HT-29 (cell line): ENCODE data around the gene COMMD10. TPM values are rescaled to one million over a fixed set of nuclear protein-coding genes. Genes with fewer than 3 reads are reported as not detected.
A peak's percentile ranks its signal among the peaks of the same experiment; 100 is the strongest.
"Not testable (repeated sequence)": the region's sequence is repeated elsewhere in the genome, so short reads cannot be mapped to it uniquely, and the experiment has no call there.

Experiments
- DNase-seq: peaks from one replicate; pipeline ENCODE4 v3.0.0-alpha.2; 2015; ENCODE audit warnings: low spot score
- total RNA-seq: library from RNA; depleted of rRNA; stranded (reverse); fragments of >200 nt; shearing (Covaris generic); gene quantifications from 2 replicates; pipeline ENCODE4 v1.2.3, GENCODE V29; 2014; rRNA removed

Gene COMMD10
- 9.7 and 10.9 TPM in 2 replicates for total RNA-seq

DNA sequence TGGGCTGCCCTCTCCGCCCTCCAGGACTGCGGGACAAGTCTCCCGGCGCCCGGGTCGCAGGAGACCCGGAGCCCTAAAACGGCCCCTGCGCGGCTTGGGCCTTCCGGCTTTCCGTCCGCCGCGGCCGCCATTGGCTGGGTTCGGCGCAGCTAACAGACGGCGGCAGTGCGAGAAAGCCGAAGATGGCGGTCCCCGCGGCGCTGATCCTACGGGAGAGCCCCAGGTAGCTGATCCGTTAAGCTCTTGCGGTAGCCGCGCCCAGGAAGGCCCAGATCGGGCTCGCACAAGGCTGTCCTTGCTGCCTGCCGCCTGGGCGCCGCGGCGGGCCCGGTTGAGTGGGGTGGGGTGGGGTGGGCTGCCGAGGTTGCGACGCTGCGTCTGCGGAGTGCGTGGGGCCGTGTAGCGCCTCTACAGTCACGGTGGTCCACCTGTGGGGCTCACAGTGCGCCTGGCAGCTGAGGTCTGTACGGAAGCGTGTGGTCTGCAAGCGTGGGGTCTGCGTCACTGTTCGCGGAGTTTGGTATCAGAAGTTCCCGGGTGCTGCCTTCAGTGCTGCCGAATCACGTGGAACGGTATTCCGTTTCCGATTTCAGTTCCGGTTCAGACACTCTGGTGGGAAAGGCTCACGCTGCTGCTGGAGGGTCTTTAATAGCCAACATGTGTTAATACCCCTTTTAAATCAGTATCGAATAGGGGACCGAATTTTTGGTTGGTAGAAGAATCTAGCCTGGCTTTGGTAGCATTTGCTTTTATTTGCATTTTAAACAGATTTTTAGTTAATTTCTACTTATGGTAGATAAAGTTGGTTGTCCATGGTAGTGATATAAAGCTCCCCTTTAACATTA, at the start of gene COMMD10:
Gene COMMD10 (plus strand): TSS at position 155 of the 845 bp plus-strand sequence.
- peak; percentile 71 for DNase-seq

DNA sequence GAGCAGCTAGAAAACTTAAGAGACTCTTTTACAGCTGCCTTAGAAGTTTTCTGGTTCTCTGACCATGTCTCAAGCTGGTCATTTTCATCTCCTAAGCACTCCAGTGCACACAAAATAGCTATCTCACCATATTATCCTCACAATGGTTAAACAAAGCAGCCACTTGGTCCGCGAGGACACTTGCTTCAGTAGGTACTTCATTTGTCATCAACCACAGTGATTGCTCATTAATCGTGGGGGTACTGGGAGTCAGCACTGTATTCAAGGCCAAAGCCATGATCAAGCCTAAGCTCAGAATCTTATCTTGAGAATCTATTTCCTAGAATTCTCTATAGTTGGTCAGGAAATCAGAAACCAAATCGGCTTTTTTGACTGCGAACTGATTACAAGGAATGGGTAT, 49.7 kb upstream of the COMMD10 start:
- no peak for DNase-seq

DNA sequence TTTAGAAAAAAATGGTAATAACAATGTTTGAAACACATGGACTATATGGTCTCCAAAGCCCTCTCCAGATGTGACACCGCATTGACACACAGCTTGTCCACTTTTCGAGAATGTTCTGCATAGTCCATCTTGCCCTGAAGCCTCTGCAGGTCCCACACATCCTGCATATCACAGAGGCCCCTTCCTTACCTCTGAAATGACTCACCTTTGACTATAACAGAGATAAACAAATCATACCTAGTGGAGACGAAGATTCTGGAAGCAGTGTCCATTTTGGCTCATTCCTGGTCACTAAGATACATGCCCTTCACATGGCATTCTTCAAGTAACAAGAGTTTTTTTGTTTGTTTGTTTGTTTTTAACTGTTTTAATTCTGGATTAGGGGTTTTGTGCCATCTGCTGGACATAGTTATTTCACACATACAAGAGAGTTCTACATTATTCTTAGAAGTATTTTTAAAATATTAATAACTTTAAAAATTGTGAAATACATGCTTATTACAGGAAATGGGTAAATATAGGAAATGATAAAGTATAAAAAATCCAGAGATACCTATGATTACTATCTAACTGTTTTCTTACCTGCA, 47.5 kb upstream of the COMMD10 start:
- DNase-seq, result no peak

DNA sequence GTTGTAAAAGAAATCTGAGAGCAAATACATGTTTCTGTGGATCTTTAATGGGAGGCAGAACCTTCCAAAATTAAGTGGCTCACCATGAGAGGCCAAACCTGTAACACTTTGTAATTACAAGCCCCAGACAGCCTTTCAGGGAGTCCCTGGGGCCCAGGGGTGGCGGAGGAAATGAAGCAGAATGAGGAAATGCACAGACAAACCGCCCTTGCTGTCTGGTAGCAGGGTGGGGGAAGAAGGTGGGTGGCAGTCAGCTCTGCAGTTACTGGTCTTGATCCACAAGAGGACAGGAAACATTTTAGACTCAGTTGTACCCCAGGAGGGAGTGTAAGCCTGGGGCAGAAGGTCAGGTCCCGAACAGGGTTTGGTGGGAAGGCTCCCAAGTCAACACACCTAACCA, 46.0 kb upstream of the COMMD10 start:
- DNase-seq, result no peak

DNA sequence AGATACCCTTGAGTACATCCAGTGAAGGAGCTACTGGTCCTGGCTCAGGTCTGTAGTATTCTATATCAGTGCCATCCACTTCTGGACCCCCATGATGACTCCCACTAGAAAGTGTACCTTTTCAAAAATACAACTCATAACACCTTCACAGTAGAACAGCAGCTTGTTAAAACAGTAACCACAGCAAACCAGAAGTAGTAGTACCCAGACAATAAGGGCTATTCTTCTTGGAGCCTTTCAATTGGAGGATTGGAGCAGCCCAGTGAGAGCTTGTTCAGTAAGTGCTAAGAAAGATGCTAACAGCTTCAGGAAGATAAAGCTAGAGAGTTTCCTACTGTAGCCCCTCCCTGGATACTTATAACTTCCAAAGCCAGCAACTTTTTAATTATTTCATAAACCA, 42.5 kb upstream of the COMMD10 start:
- DNase-seq, result no peak

DNA sequence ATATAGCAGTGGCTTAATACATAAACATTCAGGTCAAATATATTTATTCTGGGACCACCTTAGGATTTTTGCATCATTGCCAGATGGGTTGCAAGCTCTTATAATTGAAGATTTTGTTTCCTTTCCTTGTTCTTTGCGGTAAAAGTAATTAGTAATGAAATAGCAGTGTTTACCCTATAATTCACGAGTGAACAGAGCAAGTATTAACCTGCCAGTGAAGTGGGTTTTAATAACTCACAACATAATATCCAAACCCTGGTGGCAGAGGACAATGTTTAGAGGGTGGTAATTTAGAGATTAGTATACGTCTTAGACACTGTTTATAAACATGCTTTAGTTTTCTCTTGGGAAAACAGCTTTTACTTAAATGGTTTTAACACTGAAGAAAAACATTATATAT, 40.8 kb upstream of the COMMD10 start:
- DNase-seq, result no peak

DNA sequence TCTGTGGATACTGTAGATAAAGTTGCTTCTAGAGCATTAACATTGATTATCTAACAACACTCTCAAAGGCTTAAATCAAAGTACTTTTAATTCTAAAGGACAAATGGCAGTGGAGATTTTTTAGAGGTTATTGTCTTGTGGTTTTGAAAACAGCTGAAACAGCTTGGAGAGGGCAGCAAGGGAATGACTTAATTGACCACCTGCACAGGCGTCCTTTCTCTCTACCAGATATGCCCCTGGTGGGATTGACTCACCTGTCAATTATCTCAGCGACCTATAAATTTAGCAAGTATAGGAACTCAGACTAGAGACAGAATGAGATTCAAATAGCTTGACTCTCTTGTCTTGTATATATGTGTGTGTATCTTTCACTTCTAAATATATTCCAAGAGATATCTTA, 39.0 kb upstream of the COMMD10 start:
- DNase-seq, result no peak

DNA sequence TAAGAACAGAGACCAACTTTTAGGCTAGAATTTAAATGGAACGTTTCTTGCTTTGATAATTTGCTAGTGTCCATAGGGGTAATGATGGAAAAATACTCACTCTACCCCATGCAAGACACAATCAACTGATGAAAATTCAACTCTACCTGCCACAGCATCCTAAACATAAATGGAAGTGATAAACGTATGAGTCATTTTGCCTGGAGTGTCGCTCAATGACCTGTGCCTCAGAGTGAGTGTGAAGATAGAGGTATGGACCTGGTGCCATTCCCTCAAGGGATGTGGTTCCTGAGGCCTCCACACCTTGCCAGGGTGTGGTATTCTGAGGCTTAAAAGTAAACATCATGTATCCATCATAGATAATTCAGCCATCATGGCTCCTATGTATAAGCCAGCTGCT, 38.6 kb upstream of the COMMD10 start:
- no peak for DNase-seq

DNA sequence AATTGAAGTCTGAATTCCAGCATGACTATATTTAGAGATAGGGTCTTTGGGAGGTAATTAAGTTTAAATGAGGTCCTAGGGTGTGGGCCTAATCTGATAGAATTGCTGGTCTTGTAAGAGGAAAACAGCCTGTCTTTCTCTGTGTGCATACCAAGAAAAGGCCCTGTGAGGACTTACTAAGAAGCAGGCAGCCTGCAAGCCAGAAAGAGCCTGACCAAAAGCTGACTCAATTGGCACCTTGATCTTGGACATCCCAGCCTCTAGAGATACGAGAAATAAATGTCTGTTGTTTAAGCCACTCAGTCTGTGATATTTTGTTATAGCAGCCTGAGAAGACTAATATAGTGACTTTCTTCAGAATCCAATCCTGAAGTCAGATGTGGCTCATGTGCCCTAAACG, 38.0 kb upstream of the COMMD10 start:
- no peak for DNase-seq

DNA sequence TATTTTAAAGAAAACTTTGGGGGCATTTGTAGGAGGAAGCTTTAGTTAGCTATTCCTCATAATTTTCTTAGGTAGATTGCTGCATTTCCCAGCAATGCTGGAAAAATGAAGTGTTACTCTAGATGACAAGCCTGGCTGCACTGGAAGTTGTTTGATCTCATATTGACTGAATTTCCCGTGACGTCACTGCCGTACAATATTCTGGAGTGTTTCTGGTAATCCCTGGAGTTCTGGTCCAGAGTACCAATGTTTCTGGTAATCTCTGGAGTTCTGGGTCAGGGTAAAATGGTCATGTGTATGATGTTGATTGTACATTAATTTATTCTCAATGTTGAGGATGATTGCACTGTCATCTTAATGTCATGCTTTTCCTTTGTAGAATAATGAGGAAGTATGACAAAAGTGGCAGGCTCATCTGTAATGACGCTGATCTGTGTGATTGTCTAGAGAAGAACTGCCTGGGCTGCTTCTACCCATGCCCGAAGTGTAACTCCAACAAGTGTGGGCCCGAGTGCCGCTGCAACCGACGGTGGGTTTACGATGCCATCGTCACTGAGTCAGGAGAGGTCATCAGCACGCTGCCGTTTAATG, 26.4 kb upstream of the COMMD10 start:
- DNase-seq, result no peak

DNA sequence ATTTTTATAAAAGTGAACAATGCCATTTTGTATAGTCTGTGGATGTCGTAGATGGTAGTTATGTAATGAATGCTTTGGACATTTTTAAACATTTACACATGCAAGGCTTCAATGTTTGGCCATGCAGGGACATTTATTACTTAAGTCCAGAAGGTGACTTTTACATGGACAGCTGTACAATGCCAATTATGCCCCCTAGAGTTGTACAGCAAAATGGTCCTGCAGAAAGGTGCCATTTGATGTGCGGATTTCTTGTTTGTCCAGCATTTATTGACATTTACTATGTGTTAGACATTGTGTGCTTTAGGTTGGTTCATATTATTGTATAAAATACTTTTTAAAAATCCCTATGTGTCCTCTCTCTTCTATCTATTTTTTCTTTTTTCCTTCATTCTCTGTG, 22.5 kb upstream of the COMMD10 start:
- no peak for DNase-seq

DNA sequence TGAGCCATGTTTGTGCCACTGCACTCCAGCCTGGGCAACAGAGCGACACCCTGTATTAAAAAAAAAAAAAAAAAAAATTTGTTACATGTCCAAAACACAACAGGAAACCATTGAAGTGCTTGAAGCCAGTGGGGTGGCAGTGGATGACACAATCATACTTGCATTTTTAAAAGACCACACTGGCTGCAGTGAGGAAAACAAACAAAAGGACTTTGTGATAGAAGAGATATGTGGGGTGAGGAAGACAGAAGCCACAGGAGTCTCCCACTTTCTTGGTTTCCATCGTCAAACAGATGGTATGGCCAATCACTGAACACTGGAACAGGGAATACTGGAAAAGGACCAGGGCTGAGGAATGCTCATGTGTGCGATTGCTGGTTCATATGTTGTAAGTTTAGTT, 20.9 kb upstream of the COMMD10 start:
- DNase-seq, result no peak

DNA sequence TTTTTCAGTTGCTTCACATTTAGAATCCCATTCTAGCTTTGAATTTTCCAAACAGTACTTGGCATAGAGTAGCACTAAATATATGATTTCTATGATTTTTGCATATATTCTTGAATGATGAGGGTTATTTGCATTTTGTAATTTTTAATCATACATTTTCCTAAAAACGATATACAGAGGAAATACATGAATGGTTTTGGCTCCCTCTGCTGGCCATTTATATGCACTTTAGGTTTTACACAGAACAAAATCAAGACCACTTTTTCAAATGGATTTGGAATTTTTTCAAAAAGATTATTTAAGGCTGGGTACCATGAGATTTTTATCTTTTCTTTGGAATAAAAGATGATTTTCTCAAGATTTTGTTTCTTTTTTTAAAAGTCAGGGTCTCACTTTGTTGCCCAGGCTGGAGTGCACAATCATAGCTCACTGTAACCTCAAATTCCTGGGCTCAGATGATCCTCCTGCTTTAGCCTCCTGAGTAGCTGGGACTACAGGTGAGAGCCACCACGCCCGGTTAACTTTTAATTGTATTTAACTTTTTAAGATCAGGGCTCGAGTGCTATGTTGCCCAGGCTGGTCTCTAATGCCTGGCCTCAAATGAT, 16.7 kb upstream of the COMMD10 start:
- peak; percentile 57 for DNase-seq

DNA sequence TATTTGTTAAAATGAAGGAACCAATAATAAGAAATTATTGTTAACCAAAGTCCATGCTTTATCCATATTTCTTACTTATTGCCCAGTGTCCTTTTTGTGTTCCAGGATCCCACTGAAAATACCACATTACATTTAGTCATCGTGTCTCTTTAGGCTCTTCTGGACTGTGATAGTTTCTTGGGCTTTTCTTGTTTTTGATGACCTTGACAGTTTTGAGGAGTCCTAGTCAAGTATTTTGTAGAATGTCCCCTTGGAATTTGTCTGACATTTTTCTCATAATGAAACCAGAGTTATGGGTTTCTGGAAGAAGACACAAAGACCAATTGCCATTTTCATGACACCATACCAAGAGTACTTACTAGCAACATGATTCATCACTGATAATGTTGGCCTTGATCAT, 13.6 kb upstream of the COMMD10 start:
- DNase-seq, result no peak

DNA sequence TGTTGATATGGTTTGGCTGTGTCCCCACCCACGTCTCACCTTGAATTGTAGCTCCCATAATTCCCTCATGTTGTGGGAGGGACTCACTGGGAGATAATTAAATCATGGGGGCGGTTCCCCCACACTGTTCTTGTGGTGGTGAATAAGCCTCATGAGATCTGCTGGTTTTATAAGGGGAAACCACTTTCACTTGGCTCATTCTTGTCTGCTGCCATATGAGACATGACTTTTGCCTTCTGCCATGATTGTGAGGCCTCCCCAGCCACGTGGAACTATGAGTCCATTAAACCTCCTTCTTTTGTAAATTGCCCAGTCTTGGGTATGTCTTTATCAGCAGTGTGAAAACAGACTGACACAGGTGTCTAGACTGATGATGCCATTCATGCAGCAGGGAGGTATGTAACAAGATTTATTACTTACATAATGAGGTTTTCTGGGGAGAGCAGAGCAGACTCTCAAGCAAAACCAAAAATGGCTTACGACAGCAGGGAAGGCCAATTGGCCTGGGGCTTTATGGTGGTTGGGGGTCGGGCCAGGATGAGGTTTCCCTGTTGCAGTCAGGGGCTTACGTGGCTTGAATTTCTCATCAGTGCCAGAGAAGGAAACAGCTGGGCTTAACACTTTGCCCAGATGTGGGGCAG, 9.5 kb upstream of the COMMD10 start:
- DNase-seq, result no peak

DNA sequence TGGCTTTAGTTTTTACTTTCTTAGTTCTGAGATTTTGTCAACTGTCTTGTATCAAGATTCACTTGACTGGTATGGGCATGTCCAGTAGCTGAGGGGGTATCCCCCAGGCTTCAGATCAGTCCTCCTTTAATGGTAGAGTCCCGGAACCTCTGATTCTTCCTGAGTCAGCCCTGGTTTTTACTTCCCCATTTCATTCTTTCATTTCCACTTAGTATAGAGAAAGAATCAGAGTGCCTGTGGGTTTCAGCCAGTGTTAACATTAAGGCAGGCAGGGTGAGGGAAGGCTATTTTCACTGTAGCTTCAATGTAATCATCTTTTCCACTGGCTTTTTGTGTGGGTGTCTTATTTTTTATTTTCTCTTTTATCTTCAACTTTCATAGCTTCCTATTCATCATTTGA, 8.3 kb upstream of the COMMD10 start:
- DNase-seq, result no peak

DNA sequence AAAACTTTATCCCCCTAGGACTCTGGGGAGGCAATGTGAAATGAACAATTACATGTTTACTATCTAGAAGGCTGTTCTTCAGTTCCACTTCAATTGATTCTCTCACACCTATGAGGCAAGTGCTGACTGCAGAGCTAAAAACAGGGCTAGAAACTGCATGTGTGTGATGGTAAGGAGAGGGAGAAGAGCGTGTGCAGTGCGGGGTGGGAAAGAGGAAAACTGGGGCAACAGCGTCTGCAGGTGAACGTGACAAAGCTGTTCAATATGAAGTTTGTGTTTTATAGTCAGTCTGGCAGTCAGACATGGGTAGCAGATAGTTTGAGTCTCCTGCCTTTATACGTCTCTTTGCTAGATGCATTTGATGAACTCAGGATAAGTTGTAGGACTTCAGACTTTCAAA, 6.6 kb upstream of the COMMD10 start:
- no peak for DNase-seq

DNA sequence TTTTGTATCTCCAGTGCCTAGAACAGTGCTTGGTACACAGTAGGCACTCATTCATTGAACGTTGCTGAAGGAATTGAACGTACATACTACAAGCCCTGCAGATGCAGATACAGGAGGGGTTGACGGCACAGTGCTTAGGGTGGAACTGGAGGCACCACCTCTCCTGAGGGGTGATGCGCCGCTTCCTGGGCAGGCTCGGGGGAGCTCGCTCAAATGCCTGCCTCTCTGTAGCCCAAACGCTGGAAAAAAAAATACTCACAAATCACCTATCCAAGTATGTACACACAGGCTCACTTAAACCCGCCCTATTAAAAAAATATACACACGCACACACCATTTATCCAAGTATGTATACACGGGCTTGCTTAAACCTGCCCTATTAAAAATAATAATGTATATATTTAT, 536 bp upstream of the COMMD10 start:
- peak; percentile 51 for DNase-seq

DNA sequence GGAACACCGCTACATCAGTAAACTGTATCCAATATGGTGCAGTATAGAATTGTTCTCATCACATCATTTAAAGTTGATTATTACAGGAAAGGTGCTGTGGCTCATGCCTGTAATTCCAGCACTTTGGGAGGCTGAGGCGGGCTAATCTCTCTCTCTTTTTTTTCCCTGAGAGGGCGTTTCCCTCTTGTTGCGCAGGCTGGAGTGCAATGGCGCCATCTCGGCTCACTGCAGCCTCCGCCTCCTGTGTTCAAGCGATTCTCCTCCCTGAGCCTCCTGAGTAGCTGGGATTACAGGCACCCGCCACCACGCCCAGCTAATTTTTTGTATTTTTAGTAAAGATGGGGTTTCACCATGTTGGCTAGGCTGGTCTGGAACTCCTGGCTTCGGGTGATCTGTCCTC, 1.5 kb downstream of the COMMD10 start:
- not testable (repeated sequence) for DNase-seq

DNA sequence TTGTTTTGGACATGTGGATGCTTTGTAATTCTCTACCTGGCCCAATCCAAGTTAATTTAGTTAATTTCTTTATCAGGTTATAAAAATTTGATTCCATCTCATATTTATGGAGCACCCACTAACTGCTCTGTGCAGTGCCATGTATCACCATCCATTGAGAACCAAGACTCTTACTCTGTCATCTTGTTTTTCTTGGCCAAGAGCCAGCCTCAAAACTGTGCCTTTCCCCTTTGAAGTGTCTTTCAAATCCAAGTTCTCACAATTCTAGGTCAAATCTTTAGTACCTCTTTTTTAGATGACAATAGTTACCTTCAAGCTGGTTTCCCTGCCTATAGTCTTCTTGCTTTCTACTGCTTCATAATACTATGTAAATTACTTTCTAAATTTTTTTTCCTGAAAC, 3.2 kb downstream of the COMMD10 start:
- no peak for DNase-seq

DNA sequence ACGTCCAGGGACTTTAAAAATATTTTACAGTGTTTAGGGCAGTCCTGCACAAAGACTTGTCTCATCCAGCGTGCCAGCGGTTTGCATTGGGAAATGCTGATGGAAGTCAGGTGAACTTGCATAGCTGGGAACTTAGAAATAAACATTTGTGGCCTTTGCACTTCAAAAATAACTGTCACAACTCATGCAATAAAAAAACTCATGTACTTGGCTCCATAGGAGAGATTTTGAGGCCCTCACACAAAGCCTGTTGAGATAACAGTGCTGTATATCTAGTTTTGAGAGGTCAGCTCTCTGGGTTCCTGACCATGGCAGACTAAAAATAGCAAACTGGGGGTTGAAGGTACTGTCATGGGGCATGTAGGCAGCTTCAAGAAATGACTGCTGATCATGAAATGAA, 5.5 kb downstream of the COMMD10 start:
- no peak for DNase-seq

DNA sequence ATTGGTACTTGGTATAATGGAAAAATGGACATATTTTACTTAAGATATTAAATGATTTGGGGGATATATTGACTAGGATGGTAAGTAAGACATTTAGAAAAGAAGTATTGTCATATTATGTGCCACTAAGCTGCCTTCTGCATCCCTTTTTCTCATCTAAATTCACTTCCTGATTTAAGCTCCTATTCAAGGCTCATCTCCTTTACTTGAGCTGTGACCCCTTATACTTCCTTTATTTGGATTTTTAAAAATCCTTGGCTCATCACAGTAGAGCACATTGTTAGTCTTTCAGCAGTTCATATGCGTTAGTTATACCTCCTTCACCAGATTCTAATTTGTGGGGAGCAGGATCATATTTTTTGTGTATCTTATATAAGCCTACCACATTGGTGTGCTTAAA, 6.6 kb downstream of the COMMD10 start:
- DNase-seq, result no peak
